ENCODE measurements around the gene TFF1. TPM values are rescaled to one million over a fixed set of nuclear protein-coding genes. Genes with fewer than 3 reads are reported as not detected.

The TFF1 gene
- total RNA-seq, 1 donor = not detected

DNA sequence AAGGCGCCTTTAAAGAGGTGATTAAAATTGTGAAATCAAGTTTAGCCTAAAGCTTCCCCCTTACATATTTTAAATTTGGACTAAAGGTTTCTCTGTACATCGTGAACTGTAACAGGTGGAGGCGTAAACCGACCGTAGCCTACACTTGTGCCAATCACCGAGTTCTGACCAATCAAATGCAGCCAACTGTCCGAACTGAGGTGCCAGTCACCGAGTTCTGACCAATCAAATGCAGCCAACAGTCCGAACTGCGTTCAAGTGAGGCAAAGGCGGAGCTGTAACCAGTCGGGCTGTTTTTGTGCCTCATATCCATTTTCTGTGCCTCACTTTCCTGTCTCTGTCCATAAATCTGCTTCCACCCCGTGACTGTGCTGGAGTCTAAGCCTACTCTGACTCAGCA, 7.4 kb downstream of the TFF1 start:
- H3K4me3 ChIP-seq (ENCODE audit: insufficient read depth, low read length) = no peak overlapping the region
- no peaks in the 10 kb centered on the region for H3K4me1 ChIP-seq (ENCODE audit: insufficient read depth, low read length)
- no peaks in the 10 kb centered on the region for H3K27me3 ChIP-seq (ENCODE audit: insufficient read depth, low read length)
- no peak overlapping the region for H3K4me2 ChIP-seq (ENCODE audit: insufficient read depth, low read length)
- DNase-seq (ENCODE audit: insufficient read length, low spot score, missing footprints) = no peak
- H3K9me3 ChIP-seq (ENCODE audit: low read depth, low read length) = no peaks in the 10 kb centered on the region
- H2AFZ ChIP-seq (ENCODE audit: low read length) = no peak overlapping the region
- no peak overlapping the region for H3K27ac ChIP-seq (ENCODE audit: low read depth, low read length)
- TF ChIP-seq, protein P1, sequence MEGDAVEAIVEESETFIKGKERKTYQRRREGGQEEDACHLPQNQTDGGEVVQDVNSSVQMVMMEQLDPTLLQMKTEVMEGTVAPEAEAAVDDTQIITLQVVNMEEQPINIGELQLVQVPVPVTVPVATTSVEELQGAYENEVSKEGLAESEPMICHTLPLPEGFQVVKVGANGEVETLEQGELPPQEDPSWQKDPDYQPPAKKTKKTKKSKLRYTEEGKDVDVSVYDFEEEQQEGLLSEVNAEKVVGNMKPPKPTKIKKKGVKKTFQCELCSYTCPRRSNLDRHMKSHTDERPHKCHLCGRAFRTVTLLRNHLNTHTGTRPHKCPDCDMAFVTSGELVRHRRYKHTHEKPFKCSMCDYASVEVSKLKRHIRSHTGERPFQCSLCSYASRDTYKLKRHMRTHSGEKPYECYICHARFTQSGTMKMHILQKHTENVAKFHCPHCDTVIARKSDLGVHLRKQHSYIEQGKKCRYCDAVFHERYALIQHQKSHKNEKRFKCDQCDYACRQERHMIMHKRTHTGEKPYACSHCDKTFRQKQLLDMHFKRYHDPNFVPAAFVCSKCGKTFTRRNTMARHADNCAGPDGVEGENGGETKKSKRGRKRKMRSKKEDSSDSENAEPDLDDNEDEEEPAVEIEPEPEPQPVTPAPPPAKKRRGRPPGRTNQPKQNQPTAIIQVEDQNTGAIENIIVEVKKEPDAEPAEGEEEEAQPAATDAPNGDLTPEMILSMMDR (IDR thresholded peaks at IDR 0.05; ENCODE audit: extremely low read depth, low read depth, low read length) = no peak
- H4K20me1 ChIP-seq (ENCODE audit: insufficient read depth, low read length) = no peaks in the 10 kb centered on the region
- no peaks in the 10 kb centered on the region for H3K79me2 ChIP-seq (ENCODE audit: insufficient read depth, low read length)
- no peaks in the 10 kb centered on the region for H3K36me3 ChIP-seq (ENCODE audit: insufficient read depth, low read length)

GRCh38 chr21:42358261-42358660, 8.1 kb downstream of the TFF1 start:
- H2AFZ ChIP-seq (ENCODE audit: low read length) = no peak overlapping the region

DNA sequence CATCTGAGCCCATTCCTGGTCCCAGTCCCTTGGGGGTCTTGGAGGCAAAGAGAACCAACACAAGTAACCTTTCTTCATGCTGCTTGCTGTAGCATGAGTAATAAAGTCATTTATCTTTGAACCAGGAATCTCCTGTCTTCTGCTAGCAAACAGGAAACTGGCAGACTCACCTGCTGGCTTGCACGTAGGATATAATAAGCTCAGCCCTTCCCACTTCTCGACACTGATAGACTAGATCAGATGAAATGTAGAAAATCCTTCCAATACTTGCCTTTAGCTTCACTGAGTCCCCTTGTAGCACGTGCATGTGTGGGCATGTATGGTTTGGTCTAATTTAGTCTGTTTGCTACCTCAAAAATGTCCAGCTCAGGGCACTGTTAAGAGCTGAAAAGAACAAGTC, 9.0 kb downstream of the TFF1 start:
- DNase-seq (ENCODE audit: insufficient read length, low spot score, missing footprints) = no peak
- Histone ChIP-seq H3K4me2 (ENCODE audit: insufficient read depth, low read length) (no peak overlapping the region), H3K27me3 (ENCODE audit: insufficient read depth, low read length) (no peaks in the 10 kb centered on the region), H3K4me1 (ENCODE audit: insufficient read depth, low read length) (no peaks in the 10 kb centered on the region), H3K9me3 (ENCODE audit: low read depth, low read length) (no peaks in the 10 kb centered on the region), H2AFZ (ENCODE audit: low read length) (no peak overlapping the region), H3K4me3 (ENCODE audit: insufficient read depth, low read length) (no peak overlapping the region), H3K27ac (ENCODE audit: low read depth, low read length) (no peak overlapping the region), H3K79me2 (ENCODE audit: insufficient read depth, low read length) (no peaks in the 10 kb centered on the region), H3K36me3 (ENCODE audit: insufficient read depth, low read length) (no peaks in the 10 kb centered on the region), H4K20me1 (ENCODE audit: insufficient read depth, low read length) (no peaks in the 10 kb centered on the region)
- TF ChIP-seq, protein P1 (IDR thresholded peaks at IDR 0.05; ENCODE audit: extremely low read depth, low read depth, low read length) = no peak

More at GRCh38 chr21:42358261-42358660, 8.1 kb downstream of the TFF1 start:
- H3K79me2 ChIP-seq (ENCODE audit: insufficient read depth, low read length) = no peaks in the 10 kb centered on the region
- no peaks in the 10 kb centered on the region for H3K4me1 ChIP-seq (ENCODE audit: insufficient read depth, low read length)
- DNase-seq (ENCODE audit: insufficient read length, low spot score, missing footprints) = no peak
- no peaks in the 10 kb centered on the region for H3K27me3 ChIP-seq (ENCODE audit: insufficient read depth, low read length)
- TF ChIP-seq, protein P1 (IDR thresholded peaks at IDR 0.05; ENCODE audit: extremely low read depth, low read depth, low read length) = no peak
- no peak overlapping the region for H3K4me3 ChIP-seq (ENCODE audit: insufficient read depth, low read length)
- no peak overlapping the region for H3K27ac ChIP-seq (ENCODE audit: low read depth, low read length)
- H3K36me3 ChIP-seq (ENCODE audit: insufficient read depth, low read length) = no peaks in the 10 kb centered on the region
- H3K9me3 ChIP-seq (ENCODE audit: low read depth, low read length) = no peaks in the 10 kb centered on the region
- no peak overlapping the region for H3K4me2 ChIP-seq (ENCODE audit: insufficient read depth, low read length)
- H4K20me1 ChIP-seq (ENCODE audit: insufficient read depth, low read length) = no peaks in the 10 kb centered on the region

- Histone ChIP-seq H3K4me3 (ENCODE audit: insufficient read depth, low read length) (no peak overlapping the region), H3K4me2 (ENCODE audit: insufficient read depth, low read length) (no peak overlapping the region), H3K27me3 (ENCODE audit: insufficient read depth, low read length) (no peaks in the 10 kb centered on the region), H4K20me1 (ENCODE audit: insufficient read depth, low read length) (no peaks in the 10 kb centered on the region), H3K4me1 (ENCODE audit: insufficient read depth, low read length) (no peaks in the 10 kb centered on the region), H3K27ac (ENCODE audit: low read depth, low read length) (no peak overlapping the region), H3K79me2 (ENCODE audit: insufficient read depth, low read length) (no peaks in the 10 kb centered on the region), H2AFZ (ENCODE audit: low read length) (no peak overlapping the region), H3K36me3 (ENCODE audit: insufficient read depth, low read length) (no peaks in the 10 kb centered on the region), H3K9me3 (ENCODE audit: low read depth, low read length) (no peaks in the 10 kb centered on the region)
- TF ChIP-seq, protein P1 (IDR thresholded peaks at IDR 0.05; ENCODE audit: extremely low read depth, low read depth, low read length) = no peak
- no peak for DNase-seq (ENCODE audit: insufficient read length, low spot score, missing footprints)
These were observed 9.7 kb downstream of the TFF1 start for GRCh38 chr21:42356650-42357049.
